Activated naive CD4-positive, alpha-beta T cell treated with anti-CD3 and anti-CD28 coated beads, Interleukin-2, amount 50 U/mL, for 24 hours (primary cell): ENCODE data around the gene ADGRG7.

Experiments used
- H3K27ac Mint-ChIP-seq: one replicate; pipeline ENCODE4 v1.8.0; 2021; ENCODE audit warnings: mild to moderate bottlenecking, mixed read lengths
- H3K27me3 Mint-ChIP-seq: one replicate; pipeline ENCODE4 v1.8.0; 2021; ENCODE audit warnings: mixed read lengths
- H3K36me3 Mint-ChIP-seq: one replicate; pipeline ENCODE4 v1.8.0; 2021; ENCODE audit warnings: mixed read lengths
- H3K4me1 Mint-ChIP-seq: one replicate; pipeline ENCODE4 v1.8.0; 2021; ENCODE audit warnings: mixed read lengths
- H3K4me3 Mint-ChIP-seq: one replicate; pipeline ENCODE4 v1.8.0; 2021; ENCODE audit warnings: mild to moderate bottlenecking, mixed read lengths
- H3K9me3 Mint-ChIP-seq: one replicate; pipeline ENCODE4 v1.8.0; 2021; ENCODE audit warnings: mixed read lengths

Gene ADGRG7

GRCh38 chr3:100621251-100621650 is 11.8 kb downstream of the ADGRG7 start:
- no peaks in the 10 kb centered on the region for H3K36me3 Mint-ChIP-seq
- no peaks in the 10 kb centered on the region for H3K4me1 Mint-ChIP-seq
- H3K9me3 Mint-ChIP-seq: no peaks in the 10 kb centered on the region
- H3K4me3 Mint-ChIP-seq: no peak overlapping the region
- H3K27ac Mint-ChIP-seq: no peak overlapping the region
- peaks cover 4% of the 10 kb centered on the region for H3K27me3 Mint-ChIP-seq

DNA sequence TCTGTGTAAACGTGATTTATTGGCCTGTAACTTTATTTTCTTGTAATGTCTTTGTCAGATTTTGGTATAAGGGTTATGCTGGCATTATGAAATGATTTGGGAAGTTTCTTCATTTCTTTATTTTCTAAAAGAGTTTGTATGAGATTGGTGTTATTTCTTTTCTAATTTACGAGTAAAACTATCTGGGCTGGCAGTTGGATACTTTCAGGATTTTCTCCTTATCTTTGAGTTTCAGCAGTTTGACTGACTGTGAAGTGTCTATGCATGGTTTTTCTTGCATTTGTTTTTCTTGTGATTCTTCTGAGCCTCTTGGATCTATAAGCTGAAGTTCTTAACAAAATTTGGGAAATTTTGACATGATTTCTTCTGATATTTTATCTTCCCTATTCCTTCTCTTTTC is 18.1 kb downstream of the ADGRG7 start:
- Mint-ChIP-seq H3K27me3 (peaks cover 12% of the 10 kb centered on the region), H3K4me3 (no peak overlapping the region), H3K36me3 (no peaks in the 10 kb centered on the region), H3K27ac (no peak overlapping the region), H3K9me3 (no peaks in the 10 kb centered on the region), H3K4me1 (no peaks in the 10 kb centered on the region)

- H3K27me3 Mint-ChIP-seq: peaks cover 11% of the 10 kb centered on the region
- H3K4me1 Mint-ChIP-seq: no peaks in the 10 kb centered on the region
- no peaks in the 10 kb centered on the region for H3K36me3 Mint-ChIP-seq
- H3K4me3 Mint-ChIP-seq: no peak overlapping the region
- H3K9me3 Mint-ChIP-seq: no peaks in the 10 kb centered on the region
- H3K27ac Mint-ChIP-seq: no peak overlapping the region
Measured at GRCh38 chr3:100629421-100630127, 20.2 kb downstream of the ADGRG7 start.

- H3K36me3 Mint-ChIP-seq: no peaks in the 10 kb centered on the region
- no peak overlapping the region for H3K4me3 Mint-ChIP-seq
- H3K27me3 Mint-ChIP-seq: peaks cover 11% of the 10 kb centered on the region
Measured at GRCh38 chr3:100630664-100631063, 21.3 kb downstream of the ADGRG7 start.

GRCh38 chr3:100631236-100631635 is 21.8 kb downstream of the ADGRG7 start:
- Mint-ChIP-seq H3K27me3 (peaks cover 11% of the 10 kb centered on the region), H3K4me1 (no peaks in the 10 kb centered on the region), H3K36me3 (no peaks in the 10 kb centered on the region), H3K9me3 (no peaks in the 10 kb centered on the region), H3K4me3 (no peak overlapping the region), H3K27ac (no peak overlapping the region)

More at GRCh38 chr3:100630664-100631063, 21.3 kb downstream of the ADGRG7 start:
- Mint-ChIP-seq H3K27ac (no peak overlapping the region), H3K4me1 (no peaks in the 10 kb centered on the region), H3K9me3 (no peaks in the 10 kb centered on the region)

DNA sequence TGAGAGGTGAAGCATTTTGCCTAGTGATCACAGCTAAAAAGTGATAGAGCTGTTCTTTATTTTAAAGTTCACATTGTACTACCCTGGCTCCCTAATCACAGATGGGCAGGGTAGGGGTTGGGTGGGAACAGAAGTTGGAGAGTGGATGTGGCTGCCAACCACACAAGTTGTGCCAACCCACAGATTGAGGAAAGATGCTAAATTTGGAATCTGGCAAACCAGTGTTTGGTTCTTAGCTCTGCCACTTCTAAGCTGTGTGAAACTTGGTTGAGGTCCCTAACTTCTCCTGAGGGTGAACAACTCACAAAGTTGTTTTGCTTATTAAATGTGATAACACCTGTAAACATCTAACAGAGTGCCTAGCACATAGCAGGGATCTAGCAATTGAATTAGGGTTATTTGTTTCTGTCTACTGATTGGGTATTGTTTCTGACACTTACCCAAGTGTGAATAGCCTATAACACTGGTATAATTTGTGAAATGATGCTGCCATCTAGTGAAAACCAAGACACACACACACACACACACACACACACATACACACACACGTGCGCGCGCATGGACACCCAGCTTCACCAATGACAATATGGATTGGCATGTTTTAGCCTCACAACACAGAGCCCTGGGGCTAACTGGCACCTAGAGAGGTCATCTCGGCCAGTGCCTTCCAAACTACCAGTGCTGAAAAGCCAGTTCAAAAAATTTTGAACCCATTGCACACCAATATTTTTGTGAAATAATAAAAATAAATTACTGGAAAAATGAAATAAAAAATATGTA is 25.3 kb downstream of the ADGRG7 start:
- no peak overlapping the region for H3K4me3 Mint-ChIP-seq

DNA sequence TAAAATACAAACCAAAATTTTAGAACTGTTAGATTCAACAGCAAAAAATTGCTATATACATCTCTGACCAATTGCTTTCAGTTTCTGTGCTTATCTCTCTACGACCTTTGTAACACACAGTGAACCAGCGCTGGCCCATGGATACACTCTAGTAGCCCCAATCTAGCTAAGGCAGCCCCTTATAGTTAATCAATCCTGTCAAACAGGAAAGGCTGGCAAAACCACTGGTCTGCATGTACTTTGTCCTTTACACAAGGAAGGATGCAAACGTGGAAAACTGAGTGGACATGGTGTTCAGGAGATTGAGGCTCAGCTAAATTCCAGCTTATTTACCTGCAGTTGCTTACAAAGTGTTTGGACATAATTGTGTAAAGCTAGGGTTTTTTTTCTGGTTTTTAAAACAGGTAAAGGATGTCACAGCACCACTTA is 25.9 kb downstream of the ADGRG7 start:
- H3K27ac Mint-ChIP-seq: no peak overlapping the region
- no peaks in the 10 kb centered on the region for H3K4me1 Mint-ChIP-seq
- H3K4me3 Mint-ChIP-seq: no peak overlapping the region
- H3K36me3 Mint-ChIP-seq: no peaks in the 10 kb centered on the region
- H3K9me3 Mint-ChIP-seq: no peaks in the 10 kb centered on the region
- H3K27me3 Mint-ChIP-seq: peaks cover 1% of the 10 kb centered on the region

More for the DNA sequence above, 25.3 kb downstream of the ADGRG7 start:
- H3K4me1 Mint-ChIP-seq: no peaks in the 10 kb centered on the region
- no peaks in the 10 kb centered on the region for H3K9me3 Mint-ChIP-seq
- H3K27me3 Mint-ChIP-seq: peaks cover 1% of the 10 kb centered on the region
- H3K27ac Mint-ChIP-seq: no peak overlapping the region
- H3K36me3 Mint-ChIP-seq: no peaks in the 10 kb centered on the region

- Mint-ChIP-seq H3K4me1 (no peaks in the 10 kb centered on the region), H3K9me3 (no peaks in the 10 kb centered on the region), H3K27me3 (peaks cover 1% of the 10 kb centered on the region), H3K27ac (no peak overlapping the region), H3K4me3 (no peak overlapping the region), H3K36me3 (no peaks in the 10 kb centered on the region)
Measured at GRCh38 chr3:100637197-100637631, 27.8 kb downstream of the ADGRG7 start.

DNA sequence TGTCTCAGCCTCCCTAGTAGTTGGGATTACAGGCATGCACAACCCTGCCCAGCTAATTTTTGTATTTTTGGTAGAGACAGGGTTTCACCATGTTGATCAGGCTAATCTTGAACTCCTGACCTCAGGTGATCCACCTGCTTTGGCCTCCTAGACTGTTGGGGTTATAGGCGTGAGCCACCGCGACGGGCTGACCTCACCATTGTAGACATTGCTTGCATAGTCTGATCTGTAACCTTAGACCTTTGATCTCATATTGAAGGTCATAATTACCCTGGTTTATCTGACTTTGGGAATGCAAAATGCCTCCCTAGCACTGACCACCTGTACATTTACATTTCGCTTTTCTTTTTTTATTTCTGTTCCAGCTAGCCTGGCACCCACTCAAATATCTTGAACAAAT is 31.2 kb downstream of the ADGRG7 start:
- no peak overlapping the region for H3K27ac Mint-ChIP-seq
- H3K27me3 Mint-ChIP-seq: peaks cover 1% of the 10 kb centered on the region
- no peaks in the 10 kb centered on the region for H3K9me3 Mint-ChIP-seq
- H3K4me3 Mint-ChIP-seq: no peak overlapping the region
- no peaks in the 10 kb centered on the region for H3K4me1 Mint-ChIP-seq
- H3K36me3 Mint-ChIP-seq: no peaks in the 10 kb centered on the region

DNA sequence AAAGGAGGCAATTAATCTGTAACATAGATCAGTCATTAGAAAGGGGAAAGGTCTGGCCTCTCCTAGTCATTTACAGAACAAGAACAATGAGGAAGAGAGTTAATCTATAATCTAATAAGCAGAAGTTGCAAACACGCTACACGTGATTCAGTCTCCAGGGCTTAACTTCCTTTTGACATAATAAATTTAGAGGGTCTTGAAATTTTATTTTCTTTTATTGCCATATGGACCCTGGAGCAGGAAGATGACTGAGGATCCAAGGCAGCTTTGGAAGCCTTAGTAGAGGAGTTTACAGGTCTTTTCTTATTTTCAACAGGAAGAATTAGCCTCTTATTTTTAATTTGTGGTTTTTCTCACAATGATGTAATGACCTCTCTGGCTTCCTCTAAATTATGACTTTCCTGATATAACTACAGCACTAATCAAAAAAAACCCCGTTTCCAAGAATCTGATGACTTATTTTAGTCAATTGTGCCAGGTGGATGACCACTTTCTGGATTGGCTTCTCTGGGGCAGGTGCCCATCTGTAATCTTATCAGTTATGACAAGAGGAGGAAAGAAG is 32.2 kb downstream of the ADGRG7 start:
- no peak overlapping the region for H3K4me3 Mint-ChIP-seq
- H3K27me3 Mint-ChIP-seq: peaks cover 1% of the 10 kb centered on the region

DNA sequence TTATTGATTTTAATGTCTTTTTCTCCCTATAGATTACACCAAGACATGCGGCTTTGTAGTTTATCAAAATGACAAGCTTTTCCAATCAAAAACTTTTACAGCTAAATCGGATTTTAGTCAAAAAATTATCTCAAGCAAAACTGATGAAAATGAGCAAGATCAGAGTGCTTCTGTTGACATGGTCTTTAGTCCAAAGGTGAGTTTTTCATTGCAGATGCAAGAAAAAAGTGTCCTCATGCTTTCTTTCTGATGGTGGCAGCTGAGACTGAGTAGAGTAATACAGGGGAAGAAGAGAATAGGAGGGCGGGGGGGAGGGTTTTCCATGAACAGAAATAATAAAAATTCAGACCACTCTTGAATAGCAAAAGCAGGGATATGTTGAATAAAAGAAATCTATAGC is 36.5 kb downstream of the ADGRG7 start:
- Mint-ChIP-seq H3K4me1 (peaks cover 10% of the 10 kb centered on the region), H3K4me3 (no peak overlapping the region), H3K27me3 (peaks cover 1% of the 10 kb centered on the region), H3K9me3 (no peaks in the 10 kb centered on the region), H3K36me3 (no peaks in the 10 kb centered on the region), H3K27ac (no peak overlapping the region)

More for the DNA sequence above, 32.2 kb downstream of the ADGRG7 start:
- Mint-ChIP-seq H3K36me3 (no peaks in the 10 kb centered on the region), H3K4me1 (no peaks in the 10 kb centered on the region), H3K9me3 (no peaks in the 10 kb centered on the region), H3K27ac (no peak overlapping the region)

- Mint-ChIP-seq H3K27me3 (peaks cover 1% of the 10 kb centered on the region), H3K27ac (no peak overlapping the region), H3K9me3 (no peaks in the 10 kb centered on the region), H3K36me3 (no peaks in the 10 kb centered on the region), H3K4me3 (no peak overlapping the region), H3K4me1 (peaks cover 16% of the 10 kb centered on the region)
Measured at GRCh38 chr3:100647171-100647570, 37.8 kb downstream of the ADGRG7 start.

GRCh38 chr3:100647657-100648056 is 38.3 kb downstream of the ADGRG7 start:
- H3K27ac Mint-ChIP-seq: no peak overlapping the region
- H3K4me1 Mint-ChIP-seq: peaks cover 16% of the 10 kb centered on the region
- no peaks in the 10 kb centered on the region for H3K9me3 Mint-ChIP-seq
- H3K36me3 Mint-ChIP-seq: no peaks in the 10 kb centered on the region
- H3K27me3 Mint-ChIP-seq: peaks cover 1% of the 10 kb centered on the region
- no peak overlapping the region for H3K4me3 Mint-ChIP-seq

GRCh38 chr3:100650651-100651619 is 41.5 kb downstream of the ADGRG7 start:
- Mint-ChIP-seq H3K27ac (peak overlapping the region; percentile 71), H3K4me3 (peak overlapping the region; percentile 51), H3K27me3 (no peaks in the 10 kb centered on the region), H3K4me1 (peaks cover 16% of the 10 kb centered on the region), H3K9me3 (no peaks in the 10 kb centered on the region), H3K36me3 (no peaks in the 10 kb centered on the region)

- Mint-ChIP-seq H3K27ac (no peak overlapping the region), H3K9me3 (no peaks in the 10 kb centered on the region), H3K4me1 (peaks cover 16% of the 10 kb centered on the region), H3K4me3 (no peak overlapping the region), H3K27me3 (no peaks in the 10 kb centered on the region), H3K36me3 (no peaks in the 10 kb centered on the region)
Measured at GRCh38 chr3:100653604-100654294, 44.3 kb downstream of the ADGRG7 start.
